Fibroblast of lung (primary cell): ENCODE measurements around the gene C2CD4C.

ENCODE experiments used
- EZH2 ChIP-seq: IDR thresholded peaks from 2 replicates; pipeline ENCODE4 v1.5.1; 2012; ENCODE audit warnings: low read length, control low read depth, mild to moderate bottlenecking; ENCODE audit errors: missing control alignments
- TF ChIP-seq, protein P1 (sequence below), 2 donors: IDR thresholded peaks in 1 of 2; conservative IDR thresholded peaks in 1 of 2; 1 replicate in 1 of 2; 2 replicates in 1 of 2; pipeline ENCODE4 v1.5.1; 2011 to 2012; ENCODE audit warnings: low read length in 2 of 2, control low read depth in 1 of 2, inconsistent platforms in 1 of 2, low read depth in 1 of 2, mild to moderate bottlenecking in 1 of 2

DNA sequence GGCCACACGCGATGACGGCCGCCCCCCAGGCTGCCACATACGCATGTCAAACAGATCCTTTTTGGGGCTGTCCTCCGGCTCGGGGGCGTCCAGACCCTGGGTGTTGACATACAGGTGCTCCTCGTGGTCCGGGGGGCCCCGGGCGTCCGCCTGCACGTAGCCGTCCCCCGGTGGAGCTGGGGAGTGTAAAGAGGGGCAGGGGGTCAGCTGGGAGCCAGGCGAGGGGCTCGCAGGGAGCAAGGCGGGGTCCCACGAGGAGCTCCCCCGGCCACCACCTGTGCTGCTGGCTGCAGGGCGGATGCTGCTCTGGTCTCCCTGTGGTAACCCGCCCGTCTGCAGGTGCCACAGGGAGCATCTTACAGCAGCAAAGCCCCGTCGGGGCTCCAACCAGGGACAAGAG, 16.1 kb upstream of the C2CD4C start:
- TF ChIP-seq, protein P1, sequence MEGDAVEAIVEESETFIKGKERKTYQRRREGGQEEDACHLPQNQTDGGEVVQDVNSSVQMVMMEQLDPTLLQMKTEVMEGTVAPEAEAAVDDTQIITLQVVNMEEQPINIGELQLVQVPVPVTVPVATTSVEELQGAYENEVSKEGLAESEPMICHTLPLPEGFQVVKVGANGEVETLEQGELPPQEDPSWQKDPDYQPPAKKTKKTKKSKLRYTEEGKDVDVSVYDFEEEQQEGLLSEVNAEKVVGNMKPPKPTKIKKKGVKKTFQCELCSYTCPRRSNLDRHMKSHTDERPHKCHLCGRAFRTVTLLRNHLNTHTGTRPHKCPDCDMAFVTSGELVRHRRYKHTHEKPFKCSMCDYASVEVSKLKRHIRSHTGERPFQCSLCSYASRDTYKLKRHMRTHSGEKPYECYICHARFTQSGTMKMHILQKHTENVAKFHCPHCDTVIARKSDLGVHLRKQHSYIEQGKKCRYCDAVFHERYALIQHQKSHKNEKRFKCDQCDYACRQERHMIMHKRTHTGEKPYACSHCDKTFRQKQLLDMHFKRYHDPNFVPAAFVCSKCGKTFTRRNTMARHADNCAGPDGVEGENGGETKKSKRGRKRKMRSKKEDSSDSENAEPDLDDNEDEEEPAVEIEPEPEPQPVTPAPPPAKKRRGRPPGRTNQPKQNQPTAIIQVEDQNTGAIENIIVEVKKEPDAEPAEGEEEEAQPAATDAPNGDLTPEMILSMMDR (conservative IDR thresholded peaks at IDR 0.05 in 1 of 2, IDR thresholded peaks at IDR 0.05 in 1 of 2; ENCODE audit: low read depth in 1 of 2, low read length in 2 of 2), result no peak
- TF ChIP-seq EZH2, result no peak
